H9 (cell line): ENCODE results near the gene PRDM2. TPM values are rescaled to one million over a fixed set of nuclear protein-coding genes. Genes with fewer than 3 reads are reported as not detected.

ENCODE experiments used
- DNase-seq: peaks from one replicate; pipeline ENCODE4 v3.0.0-alpha.2; 2017
- H2AFZ ChIP-seq: one replicate; pipeline ENCODE4 v1.6.1; 2013; ENCODE audit warnings: mild to moderate bottlenecking, low read length, control low read depth, moderate library complexity
- H2AK5ac ChIP-seq: 2 replicates; pipeline ENCODE4 v1.6.1; 2013; ENCODE audit warnings: low read length, control low read depth, mixed read lengths; ENCODE audit not compliant: insufficient read length
- H2BK120ac ChIP-seq: one replicate; pipeline ENCODE4 v1.6.1; 2013; ENCODE audit warnings: low read depth, mild to moderate bottlenecking, low read length, control low read depth, inconsistent platforms; ENCODE audit not compliant: poor library complexity, severe bottlenecking
- H2BK12ac ChIP-seq: 2 replicates; pipeline ENCODE4 v1.6.1; 2013; ENCODE audit warnings: low read length, control low read depth, mixed read lengths, low read depth; ENCODE audit not compliant: insufficient read length
- H2BK15ac ChIP-seq: 2 replicates; pipeline ENCODE4 v1.6.1; 2013; ENCODE audit warnings: low read depth, low read length, control low read depth
- H2BK20ac ChIP-seq: one replicate; pipeline ENCODE4 v1.6.1; 2013; ENCODE audit warnings: low read depth, mild to moderate bottlenecking, low read length, control low read depth, inconsistent platforms; ENCODE audit not compliant: poor library complexity, severe bottlenecking
- H2BK5ac ChIP-seq: 2 replicates; pipeline ENCODE4 v1.6.1; 2013; ENCODE audit warnings: low read length, control low read depth, mixed read lengths; ENCODE audit not compliant: insufficient read length
- H3K14ac ChIP-seq: 2 replicates; pipeline ENCODE4 v1.6.1; 2013; ENCODE audit warnings: low read length, control low read depth; ENCODE audit not compliant: insufficient read depth
- H3K18ac ChIP-seq: 2 replicates; pipeline ENCODE4 v1.6.1; 2013; ENCODE audit warnings: low read depth, mild to moderate bottlenecking, mixed read lengths, low read length, control low read depth; ENCODE audit not compliant: insufficient read length
- H3K23ac ChIP-seq: 2 replicates; pipeline ENCODE4 v1.6.1; 2013; ENCODE audit warnings: low read length, control low read depth, mixed read lengths, low read depth; ENCODE audit not compliant: insufficient read length
- H3K23me2 ChIP-seq: 2 replicates; pipeline ENCODE4 v1.6.1; 2013; ENCODE audit warnings: low read depth, mild to moderate bottlenecking, mixed read lengths, low read length, control low read depth; ENCODE audit not compliant: insufficient read length, poor library complexity, severe bottlenecking
- H3K27ac ChIP-seq: 2 replicates; pipeline ENCODE4 v1.5.1; 2013; ENCODE audit warnings: low read length, control low read depth, mixed read lengths, low read depth; ENCODE audit not compliant: insufficient read length
- H3K27me3 ChIP-seq: 2 replicates; pipeline ENCODE4 v1.6.1; 2013; ENCODE audit warnings: low read length, control low read depth, inconsistent platforms; ENCODE audit not compliant: insufficient read depth
- H3K4ac ChIP-seq: 2 replicates; pipeline ENCODE4 v1.6.1; 2013; ENCODE audit warnings: low read depth, mild to moderate bottlenecking, control low read depth, inconsistent platforms, low read length, moderate library complexity
- H3K4me1 ChIP-seq: 2 replicates; pipeline ENCODE4 v1.6.1; 2013; ENCODE audit warnings: low read length, control low read depth, inconsistent platforms; ENCODE audit not compliant: insufficient read depth
- H3K4me2 ChIP-seq: 2 replicates; pipeline ENCODE4 v1.6.1; 2013; ENCODE audit warnings: low read length, control low read depth, mixed read lengths; ENCODE audit not compliant: insufficient read length, insufficient read depth
- H3K56ac ChIP-seq: 2 replicates; pipeline ENCODE4 v1.6.1; 2013; ENCODE audit warnings: low read depth, mild to moderate bottlenecking, mixed read lengths, low read length, control low read depth; ENCODE audit not compliant: insufficient read length
- H3K79me1 ChIP-seq: 2 replicates; pipeline ENCODE4 v1.6.1; 2013; ENCODE audit warnings: low read depth, mild to moderate bottlenecking, moderate library complexity, low read length, control low read depth, inconsistent platforms; ENCODE audit not compliant: insufficient read depth, poor library complexity, severe bottlenecking
- H3K79me2 ChIP-seq: 2 replicates; pipeline ENCODE4 v1.6.1; 2013; ENCODE audit warnings: low read length, control low read depth, inconsistent platforms; ENCODE audit not compliant: insufficient read depth
- H3K9ac ChIP-seq: 2 replicates; pipeline ENCODE4 v1.6.1; 2013; ENCODE audit warnings: low read length, control low read depth, mixed read lengths; ENCODE audit not compliant: insufficient read length; ENCODE audit errors: extremely low read depth
- H3K9me3 ChIP-seq: one replicate; pipeline ENCODE4 v1.6.1; 2013; ENCODE audit warnings: low read depth, low read length, inconsistent platforms; ENCODE audit not compliant: control insufficient read depth
- H3T11ph ChIP-seq: one replicate; pipeline ENCODE4 v1.6.1; 2013; ENCODE audit warnings: mild to moderate bottlenecking, low read length, control low read depth, inconsistent platforms
- H4K20me1 ChIP-seq: one replicate; pipeline ENCODE4 v1.6.1; 2013; ENCODE audit not compliant: control insufficient read depth, insufficient read length, insufficient read depth
- H4K5ac ChIP-seq: 2 replicates; pipeline ENCODE4 v1.6.1; 2013; ENCODE audit warnings: low read depth, mild to moderate bottlenecking, mixed read lengths, low read length, control low read depth; ENCODE audit not compliant: insufficient read length
- H4K8ac ChIP-seq: replicated peaks from 2 replicates; pipeline ENCODE4 v1.6.1; 2013; ENCODE audit warnings: low read length, control low read depth, mixed read lengths, low read depth; ENCODE audit not compliant: insufficient read length
- H4K91ac ChIP-seq: 2 replicates; pipeline ENCODE4 v1.6.1; 2013; ENCODE audit warnings: low read depth, mild to moderate bottlenecking, moderate library complexity, mixed read lengths, low read length, control low read depth; ENCODE audit not compliant: insufficient read length
- H3K27ac Mint-ChIP-seq, 3 experiments: 2 replicates in 2 of 3; 3 replicates in 1 of 3; pipeline ENCODE4 v1.8.0; 2020 to 2021; ENCODE audit warnings: mixed read lengths in 3 of 3, mild to moderate bottlenecking in 1 of 3, moderate library complexity in 1 of 3
- H3K27me3 Mint-ChIP-seq: 2 replicates; pipeline ENCODE4 v1.8.0; 2021; ENCODE audit warnings: low read depth, mild to moderate bottlenecking, moderate library complexity, mixed read lengths
- H3K36me3 Mint-ChIP-seq, 3 experiments: 2 replicates in 2 of 3; 3 replicates in 1 of 3; pipeline ENCODE4 v1.8.0; 2020 to 2021; ENCODE audit warnings: low read depth in 3 of 3, mixed read lengths in 3 of 3; ENCODE audit not compliant: insufficient read depth in 1 of 3
- H3K4me1 Mint-ChIP-seq, 2 experiments: 2 replicates each; pipeline ENCODE4 v1.8.0; 2020; ENCODE audit warnings: mixed read lengths in 2 of 2
- H3K4me3 Mint-ChIP-seq, 2 experiments: 2 replicates in 1 of 2; 3 replicates in 1 of 2; pipeline ENCODE4 v1.8.0; 2020 to 2021; ENCODE audit warnings: mild to moderate bottlenecking in 2 of 2, mixed read lengths in 2 of 2, moderate library complexity in 1 of 2
- H3K9me3 Mint-ChIP-seq, 2 experiments: 2 replicates in 1 of 2; 3 replicates in 1 of 2; pipeline ENCODE4 v1.8.0; 2020; ENCODE audit warnings: mild to moderate bottlenecking in 2 of 2, mixed read lengths in 2 of 2, moderate library complexity in 1 of 2
- WGBS: extraction: QIAGEN DNeasy Blood & Tissue Kit; methylation state at CpG from one replicate; pipeline ENCODE4 v1.1.7; 2013; ENCODE audit warnings: missing lambda C conversion rate, low lambda C conversion rate, mixed read lengths; ENCODE audit not compliant: insufficient read length; ENCODE audit errors: extremely low coverage; 5-methylcytosine and 5-hydroxymethylcytosine counted together
- total RNA-seq: library from RNA; stranded (reverse); gene quantifications from 2 replicates; pipeline ENCODE4 v1.2.1, GENCODE V29; 2021
- TF ChIP-seq, protein P1 (sequence below): fragments of 200-600 bp; sonication (generic); conservative IDR thresholded peaks from 3 replicates; pipeline ENCODE4 v1.8.0; 2021; ENCODE audit warnings: antibody characterized with exemption, mild to moderate bottlenecking

Gene PRDM2
- total RNA-seq, 1 experiment from 2014 or later: 24.5 TPM

DNA sequence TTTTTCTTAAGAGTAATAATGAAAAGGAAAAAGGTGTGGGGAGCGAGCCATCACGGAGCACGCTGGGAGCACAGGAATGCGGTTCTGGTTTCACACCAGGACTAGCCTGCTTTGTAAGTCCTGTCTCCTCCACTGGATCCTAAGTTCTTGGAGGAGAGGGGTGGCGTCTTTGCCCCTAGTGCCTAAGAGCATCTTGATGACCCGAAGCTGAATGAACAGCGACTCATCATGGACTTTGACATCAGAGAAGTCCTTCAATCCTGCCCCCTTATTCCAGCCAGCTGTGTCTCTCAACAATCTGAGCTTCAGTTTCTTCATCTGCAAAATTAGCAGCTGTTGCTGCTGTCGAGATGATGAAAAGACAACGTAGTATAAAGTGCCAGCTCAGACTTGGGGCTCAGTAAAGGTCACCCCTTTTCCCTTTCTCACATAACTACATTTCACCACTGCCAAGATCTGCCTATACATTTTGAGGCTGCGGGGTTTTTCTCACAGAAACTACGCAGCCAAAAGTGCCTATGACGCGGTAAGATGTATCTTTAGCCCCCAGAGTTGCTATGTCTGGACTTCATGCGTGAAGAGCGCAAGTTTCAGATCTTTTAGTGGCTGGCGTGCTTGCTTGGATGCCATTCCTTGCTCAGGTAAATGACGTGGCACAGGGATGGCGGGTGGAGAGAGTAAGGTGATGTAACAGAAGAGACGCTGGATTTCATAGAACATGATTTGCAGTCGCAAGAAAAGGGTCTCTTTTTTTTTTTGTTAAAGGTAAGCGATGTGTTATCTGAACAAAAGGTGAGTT, 4.9 kb upstream of the PRDM2 start:
- Mint-ChIP-seq H3K27me3 (peaks cover 68% of the 10 kb centered on the region), H3K27ac (no peak overlapping the region), H3K36me3 (peaks cover 4 to 11% (median 4%) of the 10 kb centered on the region in 3 experiments; a peak in 6 of 7 replicates), H3K4me3 (no peak overlapping the region), H3K9me3 (peaks cover 11 to 20% of the 10 kb centered on the region in 2 experiments), H3K4me1 (peaks cover 0 to 3% of the 10 kb centered on the region in 2 experiments; a peak in 2 of 4 replicates)
- no peak overlapping the region for H2BK20ac ChIP-seq
- H4K8ac ChIP-seq: no peak overlapping the region
- no peak overlapping the region for H2BK120ac ChIP-seq
- H3K4me2 ChIP-seq: no peak overlapping the region
- H4K20me1 ChIP-seq: no peaks in the 10 kb centered on the region
- no peak overlapping the region for H2AK5ac ChIP-seq
- H3K18ac ChIP-seq: no peak overlapping the region
- H3K4ac ChIP-seq: no peak overlapping the region
- H2BK15ac ChIP-seq: no peak overlapping the region
- no peak overlapping the region for H3T11ph ChIP-seq
- no peak overlapping the region for H3K27ac ChIP-seq
- no peak overlapping the region for H3K23ac ChIP-seq
- TF ChIP-seq, protein P1, sequence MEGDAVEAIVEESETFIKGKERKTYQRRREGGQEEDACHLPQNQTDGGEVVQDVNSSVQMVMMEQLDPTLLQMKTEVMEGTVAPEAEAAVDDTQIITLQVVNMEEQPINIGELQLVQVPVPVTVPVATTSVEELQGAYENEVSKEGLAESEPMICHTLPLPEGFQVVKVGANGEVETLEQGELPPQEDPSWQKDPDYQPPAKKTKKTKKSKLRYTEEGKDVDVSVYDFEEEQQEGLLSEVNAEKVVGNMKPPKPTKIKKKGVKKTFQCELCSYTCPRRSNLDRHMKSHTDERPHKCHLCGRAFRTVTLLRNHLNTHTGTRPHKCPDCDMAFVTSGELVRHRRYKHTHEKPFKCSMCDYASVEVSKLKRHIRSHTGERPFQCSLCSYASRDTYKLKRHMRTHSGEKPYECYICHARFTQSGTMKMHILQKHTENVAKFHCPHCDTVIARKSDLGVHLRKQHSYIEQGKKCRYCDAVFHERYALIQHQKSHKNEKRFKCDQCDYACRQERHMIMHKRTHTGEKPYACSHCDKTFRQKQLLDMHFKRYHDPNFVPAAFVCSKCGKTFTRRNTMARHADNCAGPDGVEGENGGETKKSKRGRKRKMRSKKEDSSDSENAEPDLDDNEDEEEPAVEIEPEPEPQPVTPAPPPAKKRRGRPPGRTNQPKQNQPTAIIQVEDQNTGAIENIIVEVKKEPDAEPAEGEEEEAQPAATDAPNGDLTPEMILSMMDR: no peak
- DNase-seq: no peak
- WGBS: no CpG with 5 or more reads among the region's 21 CpGs
- H3K27me3 ChIP-seq: peaks cover 5% of the 10 kb centered on the region; the same call in 1 of the 2 replicates
- H3K9me3 ChIP-seq: no peaks in the 10 kb centered on the region
- H3K56ac ChIP-seq: no peak overlapping the region
- no peak overlapping the region for H4K5ac ChIP-seq
- no peaks in the 10 kb centered on the region for H3K79me1 ChIP-seq
- no peak overlapping the region for H2AFZ ChIP-seq
- no peak overlapping the region for H3K9ac ChIP-seq
- no peak overlapping the region for H2BK12ac ChIP-seq
- H3K79me2 ChIP-seq: no peaks in the 10 kb centered on the region
- no peak overlapping the region for H4K91ac ChIP-seq
- no peak overlapping the region for H2BK5ac ChIP-seq
- no peaks in the 10 kb centered on the region for H3K23me2 ChIP-seq
- no peak overlapping the region for H3K14ac ChIP-seq
- no peaks in the 10 kb centered on the region for H3K4me1 ChIP-seq
